Neutrophil (primary cell): ENCODE data around the gene PLCL1.

Experiments
- H3K27ac ChIP-seq: fragments of 200-600 bp; sonication (generic); 2 replicates; pipeline ENCODE4 v1.5.1; 2016; ENCODE audit warnings: mild to moderate bottlenecking, moderate library complexity
- H3K27me3 ChIP-seq: fragments of 200-600 bp; sonication (generic); 2 replicates; pipeline ENCODE4 v1.6.0; 2016; ENCODE audit warnings: mild to moderate bottlenecking
- H3K36me3 ChIP-seq: fragments of 200-600 bp; sonication (generic); 2 replicates; pipeline ENCODE4 v1.5.1; 2017
- H3K4me1 ChIP-seq, 2 experiments: fragments of 200-600 bp in 1 of 2; sonication (generic) in 1 of 2; 1 replicate in 1 of 2; 2 replicates in 1 of 2; pipeline versions ENCODE4 v1.5.1 to v1.6.1; 2013 to 2016; ENCODE audit warnings: low read depth in 1 of 2, low read length in 1 of 2, mild to moderate bottlenecking in 1 of 2, moderate library complexity in 1 of 2; ENCODE audit not compliant: control insufficient read depth in 1 of 2, insufficient read depth in 1 of 2
- H3K4me3 ChIP-seq, 2 experiments: fragments of 200-600 bp in 1 of 2; sonication (generic) in 1 of 2; 1 replicate in 1 of 2; 2 replicates in 1 of 2; pipeline ENCODE4 v1.5.1; 2013 to 2016; ENCODE audit warnings: low read depth in 1 of 2, low read length in 1 of 2, mild to moderate bottlenecking in 1 of 2, moderate library complexity in 1 of 2
- H3K9me3 ChIP-seq: fragments of 200-600 bp; sonication (generic); 2 replicates; pipeline ENCODE4 v1.5.1; 2016
- CTCF ChIP-seq: fragments of 200-600 bp; sonication (generic); IDR thresholded peaks from 2 replicates; pipeline ENCODE4 v1.5.1; 2016; ENCODE audit warnings: antibody characterized with exemption

The PLCL1 gene

GRCh38 chr2:198096965-198097364 is 292.6 kb downstream of the PLCL1 start:
- H3K9me3 ChIP-seq: no peaks in the 10 kb centered on the region
- H3K4me1 ChIP-seq: no peaks in the 10 kb centered on the region
- no peak overlapping the region for H3K27ac ChIP-seq
- no peak overlapping the region for H3K4me3 ChIP-seq
- no peaks in the 10 kb centered on the region for H3K36me3 ChIP-seq
- TF ChIP-seq CTCF: no peak
- no peaks in the 10 kb centered on the region for H3K27me3 ChIP-seq

GRCh38 chr2:198097630-198098029 is 293.2 kb downstream of the PLCL1 start:
- H3K27me3 ChIP-seq: no peaks in the 10 kb centered on the region
- no peaks in the 10 kb centered on the region for H3K4me1 ChIP-seq
- H3K9me3 ChIP-seq: no peaks in the 10 kb centered on the region
- H3K36me3 ChIP-seq: no peaks in the 10 kb centered on the region
- no peak overlapping the region for H3K27ac ChIP-seq
- no peak overlapping the region for H3K4me3 ChIP-seq
- no peak for TF ChIP-seq CTCF

- Histone ChIP-seq H3K36me3 (no peaks in the 10 kb centered on the region), H3K4me3 (no peak overlapping the region), H3K9me3 (no peaks in the 10 kb centered on the region), H3K27ac (no peak overlapping the region), H3K27me3 (no peaks in the 10 kb centered on the region), H3K4me1 (no peaks in the 10 kb centered on the region)
- no peak for TF ChIP-seq CTCF
Observed at GRCh38 chr2:198098386-198098785, 294.0 kb downstream of the PLCL1 start.

- TF ChIP-seq CTCF: no peak
- Histone ChIP-seq H3K36me3 (no peaks in the 10 kb centered on the region), H3K4me3 (no peak overlapping the region), H3K27me3 (no peaks in the 10 kb centered on the region), H3K27ac (no peak overlapping the region), H3K4me1 (no peaks in the 10 kb centered on the region), H3K9me3 (no peaks in the 10 kb centered on the region)
Observed at GRCh38 chr2:198098918-198099317, 294.5 kb downstream of the PLCL1 start.

- TF ChIP-seq CTCF: no peak
- H3K9me3 ChIP-seq: no peaks in the 10 kb centered on the region
- H3K36me3 ChIP-seq: no peaks in the 10 kb centered on the region
- H3K4me1 ChIP-seq: peaks cover 0 to 1% of the 10 kb centered on the region in 2 experiments
- no peak overlapping the region for H3K4me3 ChIP-seq
- no peaks in the 10 kb centered on the region for H3K27me3 ChIP-seq
- H3K27ac ChIP-seq: no peak overlapping the region
Observed at GRCh38 chr2:198100346-198100745, 296.0 kb downstream of the PLCL1 start.

- Histone ChIP-seq H3K4me3 (no peak overlapping the region), H3K36me3 (no peaks in the 10 kb centered on the region), H3K9me3 (no peaks in the 10 kb centered on the region), H3K27me3 (no peaks in the 10 kb centered on the region), H3K27ac (no peak overlapping the region), H3K4me1 (peaks cover 9 to 15% of the 10 kb centered on the region in 2 experiments)
- TF ChIP-seq CTCF: no peak
Observed at GRCh38 chr2:198101688-198102087, 297.3 kb downstream of the PLCL1 start.
